GM20000 (cell line): ENCODE measurements around the gene STPG2.

Source experiments
- DNase-seq: peaks from one replicate; pipeline ENCODE4 v3.0.0; 2012; ENCODE audit warnings: low spot score
- CTCF ChIP-seq: IDR thresholded peaks from 2 replicates; pipeline ENCODE4 v1.5.1; 2012; ENCODE audit warnings: mild to moderate bottlenecking, control low read depth; ENCODE audit errors: extremely low read depth, missing control alignments

Gene STPG2

GRCh38 chr4:97994765-97995465 is 148.4 kb downstream of the STPG2 start:
- no peak for DNase-seq
- no peak for TF ChIP-seq CTCF

- no peak for DNase-seq
- no peak for TF ChIP-seq CTCF
Observed at GRCh38 chr4:97990409-97990808, 152.9 kb downstream of the STPG2 start.

GRCh38 chr4:97987019-97987648 is 156.1 kb downstream of the STPG2 start:
- no peak for DNase-seq

GRCh38 chr4:97984545-97985131 is 158.6 kb downstream of the STPG2 start:
- no peak for DNase-seq
- TF ChIP-seq CTCF, result no peak

More at GRCh38 chr4:97987019-97987648, 156.1 kb downstream of the STPG2 start:
- no peak for TF ChIP-seq CTCF

- DNase-seq, result no peak
- TF ChIP-seq CTCF, result no peak
Observed at GRCh38 chr4:97978791-97979488, 164.3 kb downstream of the STPG2 start.

- no peak for DNase-seq
- no peak for TF ChIP-seq CTCF
Observed at GRCh38 chr4:97953171-97953941, 189.9 kb downstream of the STPG2 start.

- DNase-seq, result no peak
- no peak for TF ChIP-seq CTCF
Observed at GRCh38 chr4:97952763-97953162, 190.5 kb downstream of the STPG2 start.
